Caco-2 (cell line): ENCODE measurements around the gene TIMM17B. TPM values are rescaled to one million over a fixed set of nuclear protein-coding genes. Genes with fewer than 3 reads are reported as not detected.

Experiments used
- BruUV-seq: library from RNA; stranded (reverse); fragments of 400-500 nt; replicated peaks from 2 replicates; lab custom pipeline; 2021; lab: Mats Ljungman, UMichigan
- CTCF ChIA-PET: fragments of 300-600 bp; sonication (Branson Sonifier 250); formaldehyde crosslinking; loops from one replicate; lab custom pipeline; 2022; ENCODE audit warnings: antibody characterized with exemption; lab: Charles Lee
- POLR2A ChIA-PET: fragments of 300-600 bp; sonication (Branson Sonifier 250); formaldehyde crosslinking; loops from one replicate; lab custom pipeline; 2022; ENCODE audit warnings: antibody characterized with exemption; lab: Charles Lee
- DNase-seq, 2 experiments: peaks; one replicate each; pipeline versions ENCODE4 v3.0.0 to v3.0.0-alpha.2; 2020 to 2022
- H3K27me3 ChIP-seq: replicated peaks from 2 replicates; pipeline ENCODE4 v1.6.0; 2011; ENCODE audit warnings: low read length; ENCODE audit not compliant: control insufficient read depth, insufficient read depth
- H3K36me3 ChIP-seq: 2 replicates; pipeline ENCODE4 v1.5.1; 2011; ENCODE audit warnings: low read length; ENCODE audit not compliant: control insufficient read depth, insufficient read depth
- H3K4me1 ChIP-seq: fragments of 250-450 bp; sonication (Bioruptor Pico); 2 replicates; pipeline ENCODE4 v1.5.1; 2020; ENCODE audit warnings: mild to moderate bottlenecking
- H3K4me3 ChIP-seq: 2 replicates; pipeline ENCODE4 v1.5.1; 2011; ENCODE audit warnings: low read depth, mild to moderate bottlenecking, control low read depth, low read length
- H3K9me3 ChIP-seq: fragments of 250-450 bp; sonication (Bioruptor Pico); 2 replicates; pipeline ENCODE4 v1.5.1; 2020; ENCODE audit warnings: mild to moderate bottlenecking, moderate library complexity
- H3K27ac Mint-ChIP-seq: one replicate; pipeline ENCODE4 v1.8.0; 2022; ENCODE audit warnings: mixed read lengths; ENCODE audit not compliant: unreplicated experiment
- H3K27me3 Mint-ChIP-seq: one replicate; pipeline ENCODE4 v1.8.0; 2022; ENCODE audit warnings: mixed read lengths; ENCODE audit not compliant: insufficient read depth, unreplicated experiment
- H3K36me3 Mint-ChIP-seq: one replicate; pipeline ENCODE4 v1.8.0; 2022; ENCODE audit warnings: mild to moderate bottlenecking, mixed read lengths; ENCODE audit not compliant: insufficient read depth, unreplicated experiment
- H3K4me1 Mint-ChIP-seq: one replicate; pipeline ENCODE4 v1.8.0; 2022; ENCODE audit warnings: low read depth, mixed read lengths; ENCODE audit not compliant: unreplicated experiment
- H3K4me3 Mint-ChIP-seq: one replicate; pipeline ENCODE4 v1.8.0; 2022; ENCODE audit warnings: mild to moderate bottlenecking, moderate library complexity, mixed read lengths; ENCODE audit not compliant: unreplicated experiment
- H3K9me3 Mint-ChIP-seq: one replicate; pipeline ENCODE4 v1.8.0; 2022; ENCODE audit warnings: mixed read lengths; ENCODE audit not compliant: unreplicated experiment
- CTCF ChIP-seq, 2 experiments: fragments of 200-600 bp in 1 of 2; IDR thresholded peaks; 1 replicate in 1 of 2; 2 replicates in 1 of 2; pipeline versions ENCODE4 v1.5.1 to v1.8.0; 2011 to 2022; ENCODE audit warnings: antibody characterized with exemption in 1 of 2, control low read depth in 1 of 2, inconsistent platforms in 1 of 2, low read depth in 1 of 2, low read length in 1 of 2, mild to moderate bottlenecking in 1 of 2, moderate library complexity in 1 of 2; ENCODE audit not compliant: insufficient read depth in 1 of 2, severe bottlenecking in 1 of 2, unreplicated experiment in 1 of 2
- intact Hi-C: fragments of 100-400 bp; cut with micrococcal nuclease; formaldehyde crosslinking; loops from one replicate; pipeline ENCODE4 v1.10.0; 2022; ENCODE audit not compliant: unreplicated experiment
- total RNA-seq: library from RNA; stranded (reverse); gene quantifications from 2 replicates; pipeline ENCODE4 v1.2.3, GENCODE V29; 2022

Gene TIMM17B
- total RNA-seq, 1 experiment from 2014 or later: 90.6 TPM

DNA sequence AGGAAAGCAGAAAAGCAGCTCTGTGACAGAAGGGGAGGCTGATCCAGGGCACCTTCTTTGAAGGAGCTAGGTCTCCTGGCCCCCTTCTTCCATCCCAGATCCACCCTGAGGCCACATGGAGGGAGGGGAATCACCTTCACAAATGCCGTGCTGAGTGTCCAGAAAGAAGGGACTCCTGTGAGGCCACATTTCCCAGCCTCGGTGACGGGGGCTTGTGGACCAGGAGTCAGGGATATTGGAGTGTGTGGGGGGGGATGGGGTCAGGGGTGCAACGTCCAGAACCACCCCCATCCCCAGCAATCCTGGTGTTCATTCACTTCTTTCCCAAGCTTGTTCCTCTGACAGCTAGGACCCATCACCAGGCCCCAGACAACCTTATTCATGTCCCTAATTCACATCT lies 4.7 kb downstream of the TIMM17B start:
- Mint-ChIP-seq H3K4me1 (peaks cover 9% of the 10 kb centered on the region), H3K9me3 (no peaks in the 10 kb centered on the region), H3K27me3 (no peaks in the 10 kb centered on the region), H3K4me3 (no peak overlapping the region), H3K36me3 (peaks cover 24% of the 10 kb centered on the region), H3K27ac (no peak overlapping the region)
- ChIA-PET CTCF (no interaction called here), POLR2A (no interaction called here)
- no peak overlapping the region for H3K4me3 ChIP-seq
- no peaks in the 10 kb centered on the region for H3K9me3 ChIP-seq
- intact Hi-C loops: no loop called here
- TF ChIP-seq CTCF (IDR thresholded peaks at IDR 0.05; ENCODE audit: insufficient read depth in 1 of 2, low read depth in 1 of 2, low read length in 1 of 2, severe bottlenecking in 1 of 2, unreplicated experiment in 1 of 2): no peak
- DNase-seq: no peak
- H3K27me3 ChIP-seq: no peaks in the 10 kb centered on the region
- no peaks in the 10 kb centered on the region for H3K36me3 ChIP-seq
- no peaks in the 10 kb centered on the region for H3K4me1 ChIP-seq
- BruUV-seq: no TSS peak

GRCh38 chrX:48891402-48892288 lies 5.9 kb downstream of the TIMM17B start:
- no peaks in the 10 kb centered on the region for H3K9me3 Mint-ChIP-seq
- Histone ChIP-seq H3K4me1 (no peaks in the 10 kb centered on the region), H3K27me3 (no peaks in the 10 kb centered on the region), H3K4me3 (peak overlapping the region; percentile 32), H3K36me3 (no peaks in the 10 kb centered on the region), H3K9me3 (no peaks in the 10 kb centered on the region)
- ChIA-PET POLR2A (interaction anchor here (0.6 to 1.4 kb wide), 2 partner anchors 13 to 20 kb away, joined by 4 to 5 read pairs; partner anchors contain the start of gene SLC35A2), CTCF (interaction anchor here (0.6 to 0.7 kb wide), 4 partner anchors 17 to 260 kb away, joined by 3 to 4 read pairs (median 4); partner anchors contain the start of gene SLC35A2)
- no peaks in the 10 kb centered on the region for H3K27me3 Mint-ChIP-seq
- BruUV-seq: no TSS peak
- H3K36me3 Mint-ChIP-seq: peaks cover 17% of the 10 kb centered on the region
- peak; percentile 29 to 59 for TF ChIP-seq CTCF (IDR thresholded peaks at IDR 0.05; ENCODE audit: insufficient read depth in 1 of 2, low read depth in 1 of 2, low read length in 1 of 2, severe bottlenecking in 1 of 2, unreplicated experiment in 1 of 2)
- intact Hi-C loops: no loop called here
- DNase-seq: peak; percentile 85 to 89
- H3K4me3 Mint-ChIP-seq: peak overlapping the region; percentile 55
- no peak overlapping the region for H3K27ac Mint-ChIP-seq
- peaks cover 9% of the 10 kb centered on the region for H3K4me1 Mint-ChIP-seq

DNA sequence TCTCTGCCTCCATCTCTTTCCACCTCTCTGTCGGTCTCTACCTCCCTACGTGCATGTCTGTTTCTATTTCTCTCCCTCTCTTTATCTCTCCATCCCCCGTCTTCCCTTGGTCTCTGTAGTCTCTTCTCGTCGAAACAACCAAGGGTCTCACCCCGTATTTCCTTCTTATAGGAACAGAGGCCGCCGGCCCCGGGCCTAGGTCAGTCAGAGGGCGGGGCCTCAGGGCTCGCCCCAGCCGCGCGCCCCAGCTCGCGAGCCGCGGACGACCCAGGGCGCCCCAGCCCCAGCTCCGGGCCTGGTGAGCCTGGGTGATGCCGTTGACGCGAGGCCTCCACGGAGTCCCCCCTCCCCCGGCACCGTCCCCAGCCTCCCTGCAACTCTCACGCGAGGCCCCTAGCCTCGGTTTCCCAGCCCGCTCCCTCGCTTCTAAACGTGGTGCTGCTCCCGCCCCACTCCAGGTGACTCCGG lies 6.6 kb downstream of the TIMM17B start:
- Histone ChIP-seq H3K4me3 (peak overlapping the region; percentile 32), H3K36me3 (no peaks in the 10 kb centered on the region), H3K9me3 (no peaks in the 10 kb centered on the region), H3K27me3 (no peaks in the 10 kb centered on the region), H3K4me1 (no peaks in the 10 kb centered on the region)
- CTCF ChIA-PET: interaction anchor here (0.6 kb wide), 2 partner anchors 17 to 260 kb away, joined by 3 to 4 read pairs; no protein-coding TSS in a partner anchor
- Mint-ChIP-seq H3K27ac (peak overlapping the region; percentile 32), H3K36me3 (peaks cover 17% of the 10 kb centered on the region), H3K27me3 (no peaks in the 10 kb centered on the region), H3K4me1 (peaks cover 9% of the 10 kb centered on the region), H3K9me3 (no peaks in the 10 kb centered on the region), H3K4me3 (peak overlapping the region; percentile 53)
- DNase-seq: no peak
- intact Hi-C loops: no loop called here
- no TSS peak for BruUV-seq
- POLR2A ChIA-PET: interaction anchor here (0.6 to 1.4 kb wide), 2 partner anchors 14 to 21 kb away, joined by 4 to 5 read pairs; partner anchors contain the start of gene SLC35A2
- TF ChIP-seq CTCF (IDR thresholded peaks at IDR 0.05; ENCODE audit: insufficient read depth in 1 of 2, low read depth in 1 of 2, low read length in 1 of 2, severe bottlenecking in 1 of 2, unreplicated experiment in 1 of 2): no peak
